ENCODE data around the gene UAP1. TPM values are rescaled to one million over a fixed set of nuclear protein-coding genes. Genes with fewer than 3 reads are reported as not detected.

UAP1 gene
- total RNA-seq, 4 donors from 2014 or later, result 39.2 to 84.7 (median 64.0) TPM

DNA sequence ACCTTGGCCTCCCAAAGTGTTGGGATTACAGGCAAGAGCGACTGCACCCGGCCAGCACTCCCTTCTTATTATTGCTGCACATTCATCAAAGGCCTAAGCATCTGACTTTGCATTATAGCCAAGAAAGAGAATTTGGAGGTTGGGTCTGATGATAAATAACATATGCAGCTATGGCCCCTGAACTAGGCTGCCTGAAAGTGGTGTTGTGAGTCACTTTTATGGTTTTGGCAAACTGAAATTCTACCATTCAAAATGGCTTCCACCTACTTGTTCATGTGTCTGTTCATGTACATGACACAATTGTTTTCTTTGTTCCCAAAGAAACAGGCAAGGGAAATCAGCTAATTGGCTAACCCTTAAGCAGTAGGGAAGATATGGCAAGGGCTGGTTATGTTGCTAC lies 25.0 kb upstream of the UAP1 start:
- Histone ChIP-seq H3K27ac (no peak overlapping the region), H3K9me3 (no peaks in the 10 kb centered on the region), H3K36me3 (no peaks in the 10 kb centered on the region), H3K27me3 (no peaks in the 10 kb centered on the region), H3K4me3 (replicated peaks in 1 of 3) (no peak overlapping the region), H3K4me1 (no peaks in the 10 kb centered on the region)
- intact Hi-C loops (cut with DNase I), result no loop called here
- 93 to 100% methylated on average over 2 of the region's 2 CpGs for WGBS, 2 donors
- TF ChIP-seq, protein P1, sequence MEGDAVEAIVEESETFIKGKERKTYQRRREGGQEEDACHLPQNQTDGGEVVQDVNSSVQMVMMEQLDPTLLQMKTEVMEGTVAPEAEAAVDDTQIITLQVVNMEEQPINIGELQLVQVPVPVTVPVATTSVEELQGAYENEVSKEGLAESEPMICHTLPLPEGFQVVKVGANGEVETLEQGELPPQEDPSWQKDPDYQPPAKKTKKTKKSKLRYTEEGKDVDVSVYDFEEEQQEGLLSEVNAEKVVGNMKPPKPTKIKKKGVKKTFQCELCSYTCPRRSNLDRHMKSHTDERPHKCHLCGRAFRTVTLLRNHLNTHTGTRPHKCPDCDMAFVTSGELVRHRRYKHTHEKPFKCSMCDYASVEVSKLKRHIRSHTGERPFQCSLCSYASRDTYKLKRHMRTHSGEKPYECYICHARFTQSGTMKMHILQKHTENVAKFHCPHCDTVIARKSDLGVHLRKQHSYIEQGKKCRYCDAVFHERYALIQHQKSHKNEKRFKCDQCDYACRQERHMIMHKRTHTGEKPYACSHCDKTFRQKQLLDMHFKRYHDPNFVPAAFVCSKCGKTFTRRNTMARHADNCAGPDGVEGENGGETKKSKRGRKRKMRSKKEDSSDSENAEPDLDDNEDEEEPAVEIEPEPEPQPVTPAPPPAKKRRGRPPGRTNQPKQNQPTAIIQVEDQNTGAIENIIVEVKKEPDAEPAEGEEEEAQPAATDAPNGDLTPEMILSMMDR (IDR thresholded peaks at IDR 0.05), result no peak
- no peak for TF ChIP-seq POLR2A (IDR thresholded peaks at IDR 0.05)
- DNase-seq, result no peak

DNA sequence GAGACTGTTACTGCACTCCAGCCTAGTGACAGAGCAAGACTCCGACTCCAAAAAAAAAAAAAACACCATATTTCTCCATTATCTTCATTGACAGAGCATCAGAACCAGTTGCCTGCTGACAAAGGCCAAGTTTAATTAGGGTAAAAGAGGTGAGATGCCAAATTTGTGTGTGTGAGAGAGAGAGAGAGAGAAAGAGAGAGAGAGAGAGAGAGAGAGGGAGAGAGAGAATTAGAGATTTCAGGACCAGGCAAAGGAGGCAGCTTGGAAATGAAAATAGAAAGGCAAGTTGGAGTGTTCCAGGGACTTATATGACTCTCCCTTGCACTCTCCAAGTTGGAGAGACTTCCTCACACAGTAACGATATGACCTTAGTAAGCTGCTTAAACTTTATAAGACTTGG lies 24.3 kb upstream of the UAP1 start:
- no peaks in the 10 kb centered on the region for H3K4me1 ChIP-seq
- H3K27me3 ChIP-seq, result no peaks in the 10 kb centered on the region
- no peak overlapping the region for H3K27ac ChIP-seq
- no peaks in the 10 kb centered on the region for H3K36me3 ChIP-seq
- WGBS, 2 donors, result 79 to 83% methylated on average over 2 of the region's 2 CpGs
- H3K4me3 ChIP-seq (replicated peaks in 1 of 3), result no peak overlapping the region
- TF ChIP-seq, protein P1 (IDR thresholded peaks at IDR 0.05), result no peak
- no peak for TF ChIP-seq POLR2A (IDR thresholded peaks at IDR 0.05)
- DNase-seq, result no peak
- intact Hi-C loops (cut with DNase I), result no loop called here
- no peaks in the 10 kb centered on the region for H3K9me3 ChIP-seq

DNA sequence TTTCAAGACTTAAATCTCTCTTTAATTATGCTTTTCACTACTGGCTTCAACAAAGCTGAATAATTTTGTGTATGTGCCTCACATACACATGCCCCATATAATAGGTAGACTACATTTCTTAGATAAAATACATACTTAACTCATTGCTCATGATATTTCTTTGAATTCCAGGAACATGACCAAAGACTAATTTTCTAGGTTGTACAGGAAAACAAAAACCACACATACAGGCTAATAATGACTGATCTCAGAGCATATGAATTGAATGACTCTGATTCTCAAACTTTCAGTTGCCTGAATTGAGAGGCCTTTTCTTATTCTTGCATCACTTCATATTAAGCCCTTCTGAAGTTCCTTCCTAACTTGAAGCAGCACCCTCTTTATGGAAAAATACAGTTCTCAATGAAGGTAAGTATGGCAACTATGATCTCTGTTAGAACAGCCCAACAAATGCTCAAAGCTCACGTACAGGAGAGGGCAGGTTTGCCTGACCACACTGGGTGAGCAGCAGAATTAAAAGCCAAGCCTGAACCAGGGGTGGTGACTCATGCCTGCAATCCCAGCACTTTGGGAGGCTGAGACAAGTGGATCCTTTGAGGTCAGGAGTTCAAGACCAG lies 22.6 kb upstream of the UAP1 start:
- Histone ChIP-seq H3K27me3 (no peaks in the 10 kb centered on the region), H3K9me3 (no peaks in the 10 kb centered on the region), H3K4me3 (replicated peaks in 1 of 3) (no peak overlapping the region), H3K4me1 (no peaks in the 10 kb centered on the region), H3K36me3 (no peaks in the 10 kb centered on the region), H3K27ac (no peak overlapping the region)
- no peak for DNase-seq
- TF ChIP-seq POLR2A (IDR thresholded peaks at IDR 0.05), result no peak
- WGBS, 2 donors, result 95 to 100% methylated on average over 1 of the region's 1 CpG
- intact Hi-C loops (cut with DNase I), result no loop called here

DNA sequence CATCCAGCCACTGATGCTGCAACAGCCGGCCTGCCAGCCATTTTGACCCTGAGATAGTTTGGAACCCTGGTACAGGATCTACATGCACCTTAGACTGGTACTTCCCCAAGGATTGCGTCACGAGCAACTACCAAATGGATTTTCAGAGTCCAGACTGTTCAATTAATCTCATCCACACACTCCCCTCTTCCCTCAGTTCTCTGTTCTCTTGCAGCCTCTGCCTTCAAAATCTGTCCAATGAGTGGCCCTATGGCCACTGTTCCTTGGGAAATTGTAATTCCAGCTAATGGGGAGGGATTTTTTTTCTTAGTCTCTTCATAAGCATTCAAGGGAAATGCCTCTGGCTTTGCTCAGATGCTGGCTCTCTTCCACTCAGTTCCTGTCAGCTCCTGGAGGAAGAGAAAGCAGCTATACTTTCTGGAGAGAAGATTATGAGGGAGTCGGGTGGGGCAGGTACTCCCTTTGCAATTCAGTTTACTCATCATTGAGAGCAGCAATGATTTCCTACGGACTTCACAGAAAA lies 19.8 kb upstream of the UAP1 start:
- no peaks in the 10 kb centered on the region for H3K4me1 ChIP-seq
- intact Hi-C loops (cut with DNase I), result no loop called here
- peak overlapping the region in 1 of 3 donors; percentile 7 for H3K27ac ChIP-seq
- H3K36me3 ChIP-seq, result no peaks in the 10 kb centered on the region
- 61 to 66% methylated on average over 5 of the region's 5 CpGs for WGBS, 2 donors
- DNase-seq, result no peak
- no peak overlapping the region for H3K4me3 ChIP-seq (replicated peaks in 1 of 3)
- H3K9me3 ChIP-seq, result no peaks in the 10 kb centered on the region
- H3K27me3 ChIP-seq, result no peaks in the 10 kb centered on the region
- TF ChIP-seq, protein P1 (IDR thresholded peaks at IDR 0.05), result no peak
- no peak for TF ChIP-seq POLR2A (IDR thresholded peaks at IDR 0.05)

DNA sequence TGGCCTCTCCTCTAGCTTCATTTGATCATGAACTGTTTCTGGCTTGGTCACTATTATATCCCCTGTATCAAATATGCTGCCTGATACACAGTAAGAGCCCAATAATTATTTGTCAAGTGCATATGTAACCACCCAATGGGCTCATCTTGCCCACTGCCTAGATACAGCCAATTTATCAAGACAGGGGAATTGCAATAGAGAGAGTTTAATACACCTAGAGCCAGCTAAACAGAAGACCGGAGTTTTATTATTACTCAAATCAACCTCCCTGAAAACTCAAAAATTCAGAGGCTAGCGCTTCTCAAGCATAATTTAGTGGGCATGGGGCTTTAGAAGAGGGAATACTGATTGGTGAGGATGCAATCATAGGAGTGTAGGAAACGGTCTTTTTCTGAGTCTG lies 18.3 kb upstream of the UAP1 start:
- no peak overlapping the region for H3K4me3 ChIP-seq (replicated peaks in 1 of 3)
- TF ChIP-seq, protein P1 (IDR thresholded peaks at IDR 0.05), result no peak

More for the DNA sequence above, 18.3 kb upstream of the UAP1 start:
- intact Hi-C loops (cut with DNase I), result no loop called here
- Histone ChIP-seq H3K9me3 (no peaks in the 10 kb centered on the region), H3K36me3 (no peaks in the 10 kb centered on the region), H3K27me3 (no peaks in the 10 kb centered on the region), H3K4me1 (no peaks in the 10 kb centered on the region), H3K27ac (no peak overlapping the region)
- 97% methylated on average over 3 of the region's 3 CpGs for WGBS, 2 donors
- no peak for DNase-seq

Data from thyroid gland (tissue), 4 donors.